Ovary (tissue), 3 donors: ENCODE data around the gene ANKRD6.

Experiments used
- POLR2A ChIP-seq: fragments of 450-650 bp; IDR thresholded peaks from one replicate; pipeline ENCODE4 v1.6.1; 2017; ENCODE audit warnings: antibody characterized with exemption, mild to moderate bottlenecking, moderate library complexity
- TF ChIP-seq, protein P1 (sequence below), 3 donors: fragments of 450-650 bp in 2 of 3; fragments of 200-600 bp in 1 of 3; IDR thresholded peaks; one replicate each; pipeline versions ENCODE4 v1.5.1 to v1.8.0; 2016 to 2022; ENCODE audit warnings: antibody characterized with exemption in 3 of 3, mild to moderate bottlenecking in 1 of 3
- donor health status: DM: no; HTN: no; CAD: no.

DNA sequence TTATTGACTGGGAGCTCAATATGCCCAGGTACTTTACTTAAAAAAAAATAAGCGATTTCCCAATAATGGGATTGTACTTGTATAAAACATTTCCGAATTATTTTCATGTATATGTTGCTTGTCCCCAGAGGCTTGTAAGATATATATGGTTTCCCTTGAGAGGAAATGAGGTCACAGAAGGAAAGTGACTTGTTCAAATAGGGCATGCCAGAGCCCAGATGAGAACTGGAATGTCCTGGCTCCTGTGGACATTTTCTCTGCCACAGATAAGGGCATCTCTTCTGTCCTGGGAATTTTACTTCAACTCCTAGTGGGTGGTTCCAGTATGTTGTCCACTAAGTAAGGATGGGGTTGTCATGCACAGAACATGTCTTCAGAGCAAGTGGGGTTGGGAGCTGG lies 142.6 kb downstream of the ANKRD6 start:
- TF ChIP-seq, protein P1, sequence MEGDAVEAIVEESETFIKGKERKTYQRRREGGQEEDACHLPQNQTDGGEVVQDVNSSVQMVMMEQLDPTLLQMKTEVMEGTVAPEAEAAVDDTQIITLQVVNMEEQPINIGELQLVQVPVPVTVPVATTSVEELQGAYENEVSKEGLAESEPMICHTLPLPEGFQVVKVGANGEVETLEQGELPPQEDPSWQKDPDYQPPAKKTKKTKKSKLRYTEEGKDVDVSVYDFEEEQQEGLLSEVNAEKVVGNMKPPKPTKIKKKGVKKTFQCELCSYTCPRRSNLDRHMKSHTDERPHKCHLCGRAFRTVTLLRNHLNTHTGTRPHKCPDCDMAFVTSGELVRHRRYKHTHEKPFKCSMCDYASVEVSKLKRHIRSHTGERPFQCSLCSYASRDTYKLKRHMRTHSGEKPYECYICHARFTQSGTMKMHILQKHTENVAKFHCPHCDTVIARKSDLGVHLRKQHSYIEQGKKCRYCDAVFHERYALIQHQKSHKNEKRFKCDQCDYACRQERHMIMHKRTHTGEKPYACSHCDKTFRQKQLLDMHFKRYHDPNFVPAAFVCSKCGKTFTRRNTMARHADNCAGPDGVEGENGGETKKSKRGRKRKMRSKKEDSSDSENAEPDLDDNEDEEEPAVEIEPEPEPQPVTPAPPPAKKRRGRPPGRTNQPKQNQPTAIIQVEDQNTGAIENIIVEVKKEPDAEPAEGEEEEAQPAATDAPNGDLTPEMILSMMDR (IDR thresholded peaks at IDR 0.05), result no peak
- TF ChIP-seq POLR2A, result no peak
